Bronchial epithelial cell (primary cell): ENCODE measurements around the gene ARHGAP8. TPM values are rescaled to one million over a fixed set of nuclear protein-coding genes. Genes with fewer than 3 reads are reported as not detected.
A peak's percentile ranks its signal among the peaks of the same experiment; 100 is the strongest.

Source experiments
- DNase-seq: peaks from one replicate; pipeline ENCODE4 v3.0.0-alpha.2; 2010; ENCODE audit warnings: low read depth
- FAIRE-seq: peaks from 2 replicates; lab custom pipeline; 2011; peaks lifted over from hg19 to GRCh38; lab: Jason Lieb, UNC
- H3K27me3 ChIP-seq: 2 replicates; pipeline ENCODE4 v1.5.1; 2011; ENCODE audit warnings: low read length; ENCODE audit not compliant: control insufficient read depth, insufficient read depth
- H3K36me3 ChIP-seq: 2 replicates; pipeline ENCODE4 v1.5.1; 2011; ENCODE audit warnings: low read length; ENCODE audit not compliant: control insufficient read depth, insufficient read depth
- H3K4me3 ChIP-seq: 2 replicates; pipeline ENCODE4 v1.5.1; 2011; ENCODE audit warnings: mild to moderate bottlenecking, low read depth, low read length, control low read depth
- CTCF ChIP-seq: IDR thresholded peaks from 2 replicates; pipeline ENCODE4 v1.5.1; 2011; ENCODE audit warnings: mild to moderate bottlenecking, moderate library complexity, low read length, control low read depth, inconsistent platforms; ENCODE audit not compliant: insufficient read depth, severe bottlenecking
- total RNA-seq: library from RNA; depleted of rRNA; stranded (reverse); fragments of >200 nt; gene quantifications from 2 replicates; pipeline ENCODE4 v1.2.1, GENCODE V29; 2014

Gene ARHGAP8
- total RNA-seq, 1 donor from 2014 or later, result 15.0 TPM

- DNase-seq, result no peak
- no peak for TF ChIP-seq CTCF
- H3K4me3 ChIP-seq, result no peak overlapping the region
- FAIRE-seq, result no peak
- no peaks in the 10 kb centered on the region for H3K27me3 ChIP-seq
- peaks cover 3% of the 10 kb centered on the region for H3K36me3 ChIP-seq
Measured at GRCh38 chr22:44707178-44707577, 45.2 kb upstream of the ARHGAP8 start.

- no peak for TF ChIP-seq CTCF
- H3K36me3 ChIP-seq, result peaks cover 4% of the 10 kb centered on the region
- peak; percentile 74 for DNase-seq
- H3K4me3 ChIP-seq, result no peak overlapping the region
- no peak for FAIRE-seq
- H3K27me3 ChIP-seq, result no peaks in the 10 kb centered on the region
Measured at GRCh38 chr22:44707752-44708151, 44.6 kb upstream of the ARHGAP8 start.

- no peak for TF ChIP-seq CTCF
- Histone ChIP-seq H3K36me3 (peaks cover 2% of the 10 kb centered on the region), H3K4me3 (no peak overlapping the region), H3K27me3 (no peaks in the 10 kb centered on the region)
- FAIRE-seq, result no peak
- DNase-seq, result no peak
Measured at GRCh38 chr22:44709881-44710392, 42.4 kb upstream of the ARHGAP8 start.

GRCh38 chr22:44710474-44711240 lies 41.7 kb upstream of the ARHGAP8 start:
- TF ChIP-seq CTCF, result no peak
- Histone ChIP-seq H3K36me3 (peaks cover 2% of the 10 kb centered on the region), H3K4me3 (no peak overlapping the region), H3K27me3 (no peaks in the 10 kb centered on the region)
- DNase-seq, result no peak
- FAIRE-seq, result no peak

GRCh38 chr22:44711241-44711560 lies 41.2 kb upstream of the ARHGAP8 start:
- Histone ChIP-seq H3K27me3 (no peaks in the 10 kb centered on the region), H3K4me3 (no peak overlapping the region), H3K36me3 (peaks cover 2% of the 10 kb centered on the region)
- no peak for FAIRE-seq
- TF ChIP-seq CTCF, result no peak
- no peak for DNase-seq
